ENCODE data around the gene NRG4. TPM values are rescaled to one million over a fixed set of nuclear protein-coding genes. Genes with fewer than 3 reads are reported as not detected.
A peak's percentile ranks its signal among the peaks of the same experiment; 100 is the strongest.

NRG4 gene
- polyA plus RNA-seq, 1 donor from 2014 or later: 1.4 TPM

- Histone ChIP-seq H3K27ac (ENCODE audit: low read length) (no peak overlapping the region), H3K36me3 (ENCODE audit: insufficient read depth, low read length) (no peaks in the 10 kb centered on the region), H4K20me1 (ENCODE audit: insufficient read depth) (no peaks in the 10 kb centered on the region), H3K4me2 (ENCODE audit: low read length) (peak overlapping the region; percentile 88), H3K27me3 (ENCODE audit: insufficient read depth, low read depth, low read length) (no peaks in the 10 kb centered on the region), H2AFZ (ENCODE audit: low read depth, low read length) (no peak overlapping the region), H3F3A (ENCODE audit: insufficient read depth, low read length, poor library complexity, severe bottlenecking) (peaks cover 5% of the 10 kb centered on the region), H3K9me2 (ENCODE audit: insufficient read depth, low read length) (no peaks in the 10 kb centered on the region), H3K4me3 (ENCODE audit: low read length) (peak overlapping the region; percentile 83), H3K9me3 (ENCODE audit: low read length) (no peaks in the 10 kb centered on the region), H3K9ac (ENCODE audit: low read length) (peak overlapping the region; percentile 64), H3K79me2 (replicated peaks; ENCODE audit: insufficient read depth, low read length) (no peaks in the 10 kb centered on the region)
- TF ChIP-seq REST (IDR thresholded peaks at IDR 0.05; ENCODE audit: borderline replicate concordance) (no peak), EZH2 (IDR thresholded peaks at IDR 0.05; ENCODE audit: borderline replicate concordance, insufficient read depth, low read length, poor library complexity, severe bottlenecking) (no peak), RAD21 (conservative IDR thresholded peaks at IDR 0.05) (peak; percentile 52), CTCF (IDR thresholded peaks at IDR 0.05; ENCODE audit: poor library complexity, severe bottlenecking) (peak; percentile 63), TAF1 (IDR thresholded peaks at IDR 0.05; ENCODE audit: low read depth) (no peak), MXI1 (conservative IDR thresholded peaks at IDR 0.05; ENCODE audit: poor library complexity, severe bottlenecking) (no peak), POLR2AphosphoS5 (IDR thresholded peaks at IDR 0.05) (no peak), EP300 (conservative IDR thresholded peaks at IDR 0.05; ENCODE audit: poor library complexity, severe bottlenecking) (no peak), SMC3 (conservative IDR thresholded peaks at IDR 0.05; ENCODE audit: poor library complexity) (peak; percentile 56)
Observed at GRCh38 chr15:76058714-76059319, 46.6 kb upstream of the NRG4 start.

GRCh38 chr15:76057332-76058000 is 45.2 kb upstream of the NRG4 start:
- Histone ChIP-seq H3K27ac (ENCODE audit: low read length) (no peak overlapping the region), H3F3A (ENCODE audit: insufficient read depth, low read length, poor library complexity, severe bottlenecking) (peaks cover 5% of the 10 kb centered on the region), H3K9me3 (ENCODE audit: low read length) (no peaks in the 10 kb centered on the region), H3K9ac (ENCODE audit: low read length) (no peak overlapping the region), H3K4me3 (ENCODE audit: low read length) (no peak overlapping the region), H3K9me2 (ENCODE audit: insufficient read depth, low read length) (no peaks in the 10 kb centered on the region), H3K4me2 (ENCODE audit: low read length) (no peak overlapping the region), H3K27me3 (ENCODE audit: insufficient read depth, low read depth, low read length) (no peaks in the 10 kb centered on the region), H3K79me2 (replicated peaks; ENCODE audit: insufficient read depth, low read length) (no peaks in the 10 kb centered on the region), H3K36me3 (ENCODE audit: insufficient read depth, low read length) (no peaks in the 10 kb centered on the region), H2AFZ (ENCODE audit: low read depth, low read length) (no peak overlapping the region), H4K20me1 (ENCODE audit: insufficient read depth) (no peaks in the 10 kb centered on the region)
- TF ChIP-seq EP300 (conservative IDR thresholded peaks at IDR 0.05; ENCODE audit: poor library complexity, severe bottlenecking) (no peak), RAD21 (conservative IDR thresholded peaks at IDR 0.05) (peak; percentile 65), TAF1 (IDR thresholded peaks at IDR 0.05; ENCODE audit: low read depth) (no peak), CTCF (IDR thresholded peaks at IDR 0.05; ENCODE audit: poor library complexity, severe bottlenecking) (peak; percentile 74), EZH2 (IDR thresholded peaks at IDR 0.05; ENCODE audit: borderline replicate concordance, insufficient read depth, low read length, poor library complexity, severe bottlenecking) (no peak), SMC3 (conservative IDR thresholded peaks at IDR 0.05; ENCODE audit: poor library complexity) (peak; percentile 77), POLR2AphosphoS5 (IDR thresholded peaks at IDR 0.05) (no peak), MXI1 (conservative IDR thresholded peaks at IDR 0.05; ENCODE audit: poor library complexity, severe bottlenecking) (no peak), REST (IDR thresholded peaks at IDR 0.05; ENCODE audit: borderline replicate concordance) (no peak)

Data from neural cell (in vitro differentiated cells).